Right atrium auricular region (tissue), 2 donors: Measurements from ENCODE around the gene FYB1. TPM values are rescaled to one million over a fixed set of nuclear protein-coding genes. Genes with fewer than 3 reads are reported as not detected.

ENCODE experiments used
- DNase-seq: peaks from one replicate; pipeline ENCODE4 v3.0.0-alpha.2; 2019; ENCODE audit warnings: low spot score
- H3K27ac ChIP-seq, 2 donors: fragments of 200-600 bp; sonication (generic); 1 replicate in 1 of 2; 2 replicates in 1 of 2; pipeline ENCODE4 v1.5.1; 2016 to 2019
- H3K27me3 ChIP-seq, 2 donors: fragments of 200-600 bp; sonication (generic); one replicate each; pipeline versions ENCODE4 v1.5.1 to v1.6.0; 2017 to 2019
- H3K36me3 ChIP-seq: fragments of 200-600 bp; sonication (generic); one replicate; pipeline ENCODE4 v1.5.1; 2016
- H3K4me1 ChIP-seq, 2 donors: fragments of 200-600 bp; sonication (generic); one replicate each; pipeline versions ENCODE4 v1.5.1 to v1.6.0; 2017 to 2019
- H3K4me3 ChIP-seq, 2 donors: fragments of 200-600 bp; sonication (generic); 1 replicate in 1 of 2; 2 replicates in 1 of 2; pipeline ENCODE4 v1.5.1; 2017 to 2019; ENCODE audit warnings: mild to moderate bottlenecking in 1 of 2, moderate library complexity in 1 of 2
- H3K9me3 ChIP-seq, 2 donors: fragments of 200-600 bp; sonication (generic); one replicate each; pipeline ENCODE4 v1.5.1; 2019
- total RNA-seq, 2 donors: library from RNA; depleted of rRNA; stranded (reverse); fragments of >200 nt; gene quantifications; one replicate each; pipeline ENCODE4 v1.1.0, GENCODE V29; 2016
- TF ChIP-seq, protein P1 (sequence below), 2 donors: fragments of 200-600 bp; sonication (generic); IDR thresholded peaks; one replicate each; pipeline ENCODE4 v1.5.1; 2019; ENCODE audit warnings: antibody characterized with exemption in 2 of 2

FYB1 gene
- total RNA-seq, 2 donors from 2014 or later, result 1.8 to 8.4 TPM

- H3K27me3 ChIP-seq, result no peaks in the 10 kb centered on the region
- no peak overlapping the region for H3K27ac ChIP-seq
- H3K4me3 ChIP-seq, result no peak overlapping the region
- TF ChIP-seq, protein P1, sequence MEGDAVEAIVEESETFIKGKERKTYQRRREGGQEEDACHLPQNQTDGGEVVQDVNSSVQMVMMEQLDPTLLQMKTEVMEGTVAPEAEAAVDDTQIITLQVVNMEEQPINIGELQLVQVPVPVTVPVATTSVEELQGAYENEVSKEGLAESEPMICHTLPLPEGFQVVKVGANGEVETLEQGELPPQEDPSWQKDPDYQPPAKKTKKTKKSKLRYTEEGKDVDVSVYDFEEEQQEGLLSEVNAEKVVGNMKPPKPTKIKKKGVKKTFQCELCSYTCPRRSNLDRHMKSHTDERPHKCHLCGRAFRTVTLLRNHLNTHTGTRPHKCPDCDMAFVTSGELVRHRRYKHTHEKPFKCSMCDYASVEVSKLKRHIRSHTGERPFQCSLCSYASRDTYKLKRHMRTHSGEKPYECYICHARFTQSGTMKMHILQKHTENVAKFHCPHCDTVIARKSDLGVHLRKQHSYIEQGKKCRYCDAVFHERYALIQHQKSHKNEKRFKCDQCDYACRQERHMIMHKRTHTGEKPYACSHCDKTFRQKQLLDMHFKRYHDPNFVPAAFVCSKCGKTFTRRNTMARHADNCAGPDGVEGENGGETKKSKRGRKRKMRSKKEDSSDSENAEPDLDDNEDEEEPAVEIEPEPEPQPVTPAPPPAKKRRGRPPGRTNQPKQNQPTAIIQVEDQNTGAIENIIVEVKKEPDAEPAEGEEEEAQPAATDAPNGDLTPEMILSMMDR (IDR thresholded peaks at IDR 0.05), result no peak
- H3K36me3 ChIP-seq, result no peaks in the 10 kb centered on the region
- DNase-seq, result no peak
- H3K9me3 ChIP-seq, result no peaks in the 10 kb centered on the region
- no peaks in the 10 kb centered on the region for H3K4me1 ChIP-seq
Measured at GRCh38 chr5:39206630-39207321, 12.6 kb downstream of the FYB1 start.

- Histone ChIP-seq H3K4me3 (no peak overlapping the region), H3K4me1 (no peaks in the 10 kb centered on the region), H3K9me3 (no peaks in the 10 kb centered on the region), H3K27me3 (no peaks in the 10 kb centered on the region), H3K36me3 (no peaks in the 10 kb centered on the region), H3K27ac (no peak overlapping the region)
- DNase-seq, result no peak
- TF ChIP-seq, protein P1 (IDR thresholded peaks at IDR 0.05), result no peak
Measured at GRCh38 chr5:39205550-39205949, 13.8 kb downstream of the FYB1 start.

- Histone ChIP-seq H3K4me3 (no peak overlapping the region), H3K9me3 (no peaks in the 10 kb centered on the region), H3K36me3 (no peaks in the 10 kb centered on the region), H3K27ac (no peak overlapping the region), H3K27me3 (no peaks in the 10 kb centered on the region), H3K4me1 (no peaks in the 10 kb centered on the region)
- TF ChIP-seq, protein P1 (IDR thresholded peaks at IDR 0.05), result no peak
- no peak for DNase-seq
Measured at GRCh38 chr5:39203951-39204350, 15.4 kb downstream of the FYB1 start.

DNA sequence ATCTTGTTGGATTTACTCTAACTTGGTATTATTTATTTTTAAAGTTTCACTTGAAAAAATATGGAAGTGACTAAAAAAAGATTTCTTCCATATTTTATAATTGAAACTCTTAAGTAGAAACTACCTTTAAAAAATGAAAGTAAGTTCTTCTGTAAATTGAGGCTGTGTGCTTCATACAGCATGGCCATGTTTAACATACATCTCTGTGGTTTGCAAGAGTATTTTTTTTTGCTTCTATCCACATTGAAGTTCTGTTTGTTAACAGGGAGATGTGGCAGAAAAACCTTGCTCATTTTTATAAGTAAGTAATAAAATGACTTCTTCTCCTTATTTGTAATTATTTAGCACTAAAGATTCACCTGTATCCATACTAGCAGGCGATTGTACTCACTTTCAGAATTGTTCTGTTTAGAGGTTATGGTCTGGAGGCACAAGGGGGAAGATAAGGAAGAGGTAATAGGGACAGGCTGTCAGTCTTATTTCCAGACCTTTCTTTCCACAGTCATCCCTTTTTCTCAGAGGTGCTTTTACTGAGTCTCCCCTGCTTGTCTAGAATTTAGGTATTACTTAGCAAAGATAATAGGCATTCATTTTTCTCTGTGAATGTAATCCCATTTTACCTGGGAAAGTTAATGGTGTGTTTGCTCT is 16.0 kb downstream of the FYB1 start:
- Histone ChIP-seq H3K4me3 (no peak overlapping the region), H3K9me3 (no peaks in the 10 kb centered on the region), H3K4me1 (no peaks in the 10 kb centered on the region), H3K27me3 (no peaks in the 10 kb centered on the region), H3K27ac (no peak overlapping the region), H3K36me3 (no peaks in the 10 kb centered on the region)
- no peak for DNase-seq
- TF ChIP-seq, protein P1 (IDR thresholded peaks at IDR 0.05), result no peak

DNA sequence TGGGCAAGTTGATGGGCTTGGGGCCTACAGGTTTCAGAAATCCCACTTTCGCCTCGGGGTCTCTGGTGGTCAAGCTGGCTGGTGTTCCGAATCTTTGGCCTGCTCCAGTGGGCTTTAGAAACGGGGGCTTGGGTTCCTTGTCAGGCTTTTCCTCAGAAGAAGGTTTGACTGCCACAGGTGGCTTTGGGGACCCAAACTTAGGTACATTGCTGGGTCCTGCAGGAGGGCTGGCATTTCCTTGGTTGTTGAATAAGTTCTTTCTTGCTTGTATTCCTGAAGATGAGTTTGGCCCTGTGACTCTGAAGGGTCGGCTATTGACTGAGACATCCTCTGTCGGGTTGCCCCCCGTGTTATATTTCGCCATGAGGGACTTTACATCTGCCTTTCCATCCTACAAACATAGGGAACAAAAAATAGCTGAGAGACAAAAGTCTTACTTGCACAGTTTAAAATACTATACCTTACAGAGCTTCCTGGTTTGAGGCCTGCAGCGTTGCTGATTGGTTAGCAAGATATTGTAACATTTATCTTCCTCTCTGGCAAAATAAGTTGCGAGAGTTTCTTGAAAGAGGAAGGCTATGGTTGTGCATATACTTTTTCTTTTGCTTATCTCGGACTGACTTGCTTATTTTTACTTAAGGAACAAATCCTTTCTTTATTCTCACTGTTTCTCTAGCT is 16.6 kb downstream of the FYB1 start:
- TF ChIP-seq, protein P1 (IDR thresholded peaks at IDR 0.05), result no peak
- H3K4me3 ChIP-seq, result no peak overlapping the region
- H3K9me3 ChIP-seq, result no peaks in the 10 kb centered on the region
- DNase-seq, result no peak
- no peak overlapping the region for H3K27ac ChIP-seq
- H3K4me1 ChIP-seq, result no peaks in the 10 kb centered on the region
- no peaks in the 10 kb centered on the region for H3K27me3 ChIP-seq
- H3K36me3 ChIP-seq, result no peaks in the 10 kb centered on the region
